B cell (primary cell): ENCODE measurements around the gene C17orf113.

ENCODE experiments used
- EZH2 ChIP-seq: IDR thresholded peaks from 2 replicates; pipeline ENCODE4 v1.6.1; 2012; ENCODE audit warnings: borderline replicate concordance, low read depth, mild to moderate bottlenecking, moderate library complexity, low read length; ENCODE audit not compliant: insufficient read depth, poor library complexity, severe bottlenecking
- TF ChIP-seq, protein P1 (sequence below): fragments of 200-600 bp; IDR thresholded peaks from one replicate; pipeline ENCODE4 v1.8.0; 2022; ENCODE audit warnings: antibody characterized with exemption, mild to moderate bottlenecking

DNA sequence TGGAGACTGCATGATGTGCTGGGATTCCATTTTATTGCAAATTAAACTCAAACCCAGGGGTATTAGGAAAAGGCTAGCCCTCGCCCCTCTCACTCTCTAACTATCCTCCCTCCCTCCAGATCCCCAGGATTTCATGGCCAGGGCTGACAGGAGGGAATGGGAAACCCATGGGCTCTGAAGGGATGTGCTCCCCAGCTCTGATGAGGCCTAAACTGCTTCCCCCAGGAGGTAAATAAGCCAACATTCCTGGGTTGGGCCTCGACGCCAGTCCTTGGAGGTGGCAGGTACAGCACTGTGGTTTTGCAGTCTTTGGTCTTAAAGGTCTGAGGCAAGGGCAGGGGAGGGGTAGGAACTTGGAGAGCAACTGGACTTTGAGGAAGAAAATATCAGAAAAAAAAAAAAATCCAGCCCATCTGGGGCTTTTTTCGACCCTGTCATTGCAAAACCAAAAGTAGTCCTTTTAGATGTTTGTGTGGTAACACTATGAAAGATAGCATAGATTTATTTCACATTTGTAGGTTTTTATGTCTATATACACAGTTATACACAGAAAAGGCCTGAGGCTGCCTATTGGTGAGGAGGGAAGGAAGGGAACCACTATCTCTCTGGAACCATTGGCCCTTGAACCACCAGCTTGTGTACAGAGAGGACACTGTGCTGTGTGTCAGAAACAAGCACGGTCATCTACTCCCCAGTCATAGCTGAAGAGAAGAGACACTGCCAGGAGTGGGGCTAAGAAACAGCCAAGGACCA, 12.0 kb downstream of the C17orf113 start:
- TF ChIP-seq, protein P1, sequence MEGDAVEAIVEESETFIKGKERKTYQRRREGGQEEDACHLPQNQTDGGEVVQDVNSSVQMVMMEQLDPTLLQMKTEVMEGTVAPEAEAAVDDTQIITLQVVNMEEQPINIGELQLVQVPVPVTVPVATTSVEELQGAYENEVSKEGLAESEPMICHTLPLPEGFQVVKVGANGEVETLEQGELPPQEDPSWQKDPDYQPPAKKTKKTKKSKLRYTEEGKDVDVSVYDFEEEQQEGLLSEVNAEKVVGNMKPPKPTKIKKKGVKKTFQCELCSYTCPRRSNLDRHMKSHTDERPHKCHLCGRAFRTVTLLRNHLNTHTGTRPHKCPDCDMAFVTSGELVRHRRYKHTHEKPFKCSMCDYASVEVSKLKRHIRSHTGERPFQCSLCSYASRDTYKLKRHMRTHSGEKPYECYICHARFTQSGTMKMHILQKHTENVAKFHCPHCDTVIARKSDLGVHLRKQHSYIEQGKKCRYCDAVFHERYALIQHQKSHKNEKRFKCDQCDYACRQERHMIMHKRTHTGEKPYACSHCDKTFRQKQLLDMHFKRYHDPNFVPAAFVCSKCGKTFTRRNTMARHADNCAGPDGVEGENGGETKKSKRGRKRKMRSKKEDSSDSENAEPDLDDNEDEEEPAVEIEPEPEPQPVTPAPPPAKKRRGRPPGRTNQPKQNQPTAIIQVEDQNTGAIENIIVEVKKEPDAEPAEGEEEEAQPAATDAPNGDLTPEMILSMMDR = no peak
- TF ChIP-seq EZH2 = no peak
